ENCODE data around the gene OR11H1.
"Not testable (repeated sequence)": the region's sequence is repeated elsewhere in the genome, so short reads cannot be mapped to it uniquely, and the experiment has no call there.

The OR11H1 gene, protein sequence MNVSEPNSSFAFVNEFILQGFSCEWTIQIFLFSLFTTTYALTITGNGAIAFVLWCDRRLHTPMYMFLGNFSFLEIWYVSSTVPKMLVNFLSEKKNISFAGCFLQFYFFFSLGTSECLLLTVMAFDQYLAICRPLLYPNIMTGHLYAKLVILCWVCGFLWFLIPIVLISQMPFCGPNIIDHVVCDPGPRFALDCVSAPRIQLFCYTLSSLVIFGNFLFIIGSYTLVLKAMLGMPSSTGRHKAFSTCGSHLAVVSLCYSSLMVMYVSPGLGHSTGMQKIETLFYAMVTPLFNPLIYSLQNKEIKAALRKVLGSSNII

DNA sequence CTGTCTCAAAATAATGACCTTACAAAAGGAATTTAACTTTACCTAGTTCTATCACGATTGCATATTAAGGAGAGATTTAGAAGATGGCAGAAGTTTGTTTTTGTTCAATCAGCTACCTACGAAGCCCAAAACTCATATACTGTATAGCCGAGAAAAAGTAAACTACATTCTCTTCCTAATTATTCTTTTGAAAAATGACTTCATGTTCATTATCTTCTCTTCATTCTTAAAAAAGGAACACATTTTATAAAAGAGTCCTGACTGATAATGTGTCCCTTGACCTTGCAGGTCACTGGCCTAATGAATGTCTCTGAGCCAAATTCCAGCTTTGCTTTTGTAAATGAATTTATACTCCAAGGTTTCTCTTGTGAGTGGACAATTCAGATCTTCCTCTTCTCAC lies at the start of gene OR11H1:
Gene OR11H1, plus strand, starts transcription at position 301 of the 400 bp plus-strand sequence. Its CDS starts 0 bp downstream, at position 301.
- DNase-seq: not testable (repeated sequence)

DNA sequence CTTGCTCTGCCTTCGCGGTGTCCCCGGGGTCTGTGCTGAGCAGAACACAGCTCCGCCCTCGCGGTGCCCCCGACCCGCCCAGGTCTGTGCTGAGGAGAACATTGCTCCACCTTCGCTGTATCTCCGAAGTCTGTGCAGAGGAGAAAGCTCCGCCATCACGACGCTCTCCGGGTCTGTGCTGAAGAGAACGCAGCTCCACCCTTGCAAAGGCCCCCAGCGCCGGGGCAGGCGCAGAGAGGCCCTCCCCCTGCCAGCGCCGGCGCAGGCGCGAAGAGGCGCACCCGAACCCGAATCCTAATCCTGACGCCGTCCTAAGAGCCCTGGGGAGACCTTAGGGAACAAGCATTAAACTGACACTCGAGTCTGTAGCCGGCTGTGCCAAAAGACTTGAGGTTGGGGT lies 18.0 kb upstream of the OR11H1 start:
- DNase-seq: not testable (repeated sequence)

DNA sequence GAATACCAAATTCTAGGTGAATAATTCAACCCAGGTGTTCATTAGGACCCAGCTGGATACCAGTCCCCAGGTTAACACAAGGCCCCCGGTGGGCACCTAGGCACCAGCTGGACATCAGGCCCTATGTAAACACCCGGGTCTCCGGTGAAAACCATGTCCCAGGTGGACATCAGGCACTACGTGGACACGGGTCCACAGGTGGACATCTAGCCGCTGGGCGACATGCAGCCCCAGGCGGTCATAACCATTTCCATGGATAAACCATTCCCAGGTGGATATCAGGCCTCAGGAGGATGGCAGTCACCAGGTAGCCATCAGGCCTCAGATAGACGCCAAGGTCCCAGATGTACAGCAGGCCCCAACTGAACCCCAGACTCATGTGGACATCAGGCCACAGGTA lies 12.1 kb upstream of the OR11H1 start:
- DNase-seq: not testable (repeated sequence)

DNA sequence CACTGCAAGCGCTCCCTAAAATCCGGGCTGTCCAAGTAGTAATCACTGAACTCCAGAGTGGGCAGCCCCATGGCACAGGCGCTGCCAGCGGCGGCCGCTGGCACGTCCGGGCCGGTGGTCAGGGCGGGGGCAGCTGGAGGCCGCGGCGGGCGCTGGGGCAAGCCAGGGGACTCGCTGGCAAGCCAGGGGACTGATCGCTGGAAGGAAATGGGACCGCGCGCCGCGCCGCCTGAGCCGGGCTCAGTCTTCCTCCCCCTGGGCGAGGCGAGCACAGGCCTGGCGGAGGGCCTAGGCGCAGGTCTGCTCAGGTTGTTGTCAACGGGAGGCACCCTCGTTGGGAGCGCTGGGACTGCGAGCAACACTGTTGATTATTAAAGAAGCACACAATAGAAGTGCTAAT lies 25.8 kb downstream of the OR11H1 start:
- DNase-seq: not testable (repeated sequence)

DNA sequence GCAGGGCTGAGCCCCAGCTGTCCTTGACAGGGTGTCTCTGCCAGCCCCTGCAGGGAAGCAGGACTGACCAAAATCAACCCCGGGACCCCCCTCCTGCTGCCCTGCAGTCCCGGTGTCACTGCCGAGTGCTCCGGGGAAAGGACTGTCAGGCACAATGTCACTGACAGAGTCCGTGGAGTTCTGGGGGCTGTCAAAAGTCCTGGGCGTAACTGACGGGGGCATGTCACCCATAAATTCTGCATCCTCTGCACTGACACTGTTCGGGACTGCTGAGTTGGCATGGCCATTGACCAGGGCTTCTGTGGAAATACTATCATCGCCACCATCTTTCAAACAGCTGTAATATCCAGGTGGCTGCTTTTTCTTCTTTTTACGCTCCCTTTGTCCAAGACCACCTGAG lies 35.5 kb downstream of the OR11H1 start:
- DNase-seq: not testable (repeated sequence)

DNA sequence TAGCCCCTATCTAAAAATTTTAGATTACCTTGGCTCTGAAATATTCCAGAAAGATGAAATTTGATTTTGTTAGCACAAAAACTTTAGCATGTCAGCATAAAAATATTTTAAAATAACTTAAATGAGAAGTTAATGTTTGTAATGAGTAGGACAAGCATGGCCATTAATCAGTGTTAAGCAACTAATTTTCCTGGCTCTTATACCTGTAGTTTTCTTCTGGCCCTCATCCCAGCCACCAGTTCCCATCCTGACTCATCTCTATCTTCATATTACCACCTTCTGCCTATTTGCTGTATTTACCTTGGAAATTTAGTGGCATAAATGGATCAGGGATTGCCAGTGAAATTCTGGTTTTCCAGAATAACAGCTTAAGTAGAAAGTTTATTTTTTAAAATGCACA lies 37.1 kb downstream of the OR11H1 start:
- DNase-seq: not testable (repeated sequence)

Measured in amygdala (tissue), 56 donors.